SU-DHL-6 (cell line): ENCODE measurements around the gene CASP1.

Experiments
- CTCF ChIP-seq: fragments of 200-600 bp; sonication (generic); IDR thresholded peaks from one replicate; pipeline ENCODE4 v1.5.1; 2017; ENCODE audit warnings: antibody characterized with exemption, mild to moderate bottlenecking, low read length, moderate library complexity; ENCODE audit not compliant: insufficient read depth, poor library complexity, severe bottlenecking
- EZH2phosphoT487 ChIP-seq: fragments of 200-600 bp; sonication (generic), shearing (Covaris generic); conservative IDR thresholded peaks from 2 replicates; pipeline ENCODE4 v1.6.1; 2018; ENCODE audit warnings: mild to moderate bottlenecking, antibody characterized with exemption, low read length, moderate library complexity, mixed read lengths

DNA sequence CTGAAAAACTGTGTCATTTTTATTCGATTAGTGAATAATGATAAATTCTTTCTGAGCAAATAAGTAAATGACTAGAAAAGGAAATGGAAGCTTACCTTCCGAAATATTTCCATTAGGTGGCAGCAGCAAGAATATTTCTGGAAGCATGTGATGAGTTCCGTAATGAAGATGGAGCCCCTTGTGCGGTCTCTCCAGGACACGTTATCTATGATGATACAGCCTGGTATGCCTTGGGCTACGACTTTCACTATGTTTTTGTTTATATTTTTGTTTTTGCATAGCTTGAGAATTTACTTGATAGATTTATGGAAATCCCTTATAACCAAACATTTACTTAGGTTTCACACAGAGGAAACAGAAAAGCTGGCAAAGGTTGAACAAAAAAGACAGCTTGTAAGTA is 37.7 kb downstream of the CASP1 start:
- TF ChIP-seq CTCF (no peak), EZH2phosphoT487 (no peak)
